Breast epithelium (tissue), 3 donors: ENCODE data around the gene CPB2.

Experiments
- POLR2A ChIP-seq: fragments of 450-650 bp; IDR thresholded peaks from one replicate; pipeline ENCODE4 v1.6.1; 2016; ENCODE audit warnings: antibody characterized with exemption, mild to moderate bottlenecking, moderate library complexity
- TF ChIP-seq, protein P1 (sequence below), 3 donors: fragments of 450-650 bp; IDR thresholded peaks; one replicate each; pipeline ENCODE4 v1.5.1; 2016 to 2017; ENCODE audit warnings: antibody characterized with exemption in 3 of 3, mild to moderate bottlenecking in 3 of 3, moderate library complexity in 3 of 3

DNA sequence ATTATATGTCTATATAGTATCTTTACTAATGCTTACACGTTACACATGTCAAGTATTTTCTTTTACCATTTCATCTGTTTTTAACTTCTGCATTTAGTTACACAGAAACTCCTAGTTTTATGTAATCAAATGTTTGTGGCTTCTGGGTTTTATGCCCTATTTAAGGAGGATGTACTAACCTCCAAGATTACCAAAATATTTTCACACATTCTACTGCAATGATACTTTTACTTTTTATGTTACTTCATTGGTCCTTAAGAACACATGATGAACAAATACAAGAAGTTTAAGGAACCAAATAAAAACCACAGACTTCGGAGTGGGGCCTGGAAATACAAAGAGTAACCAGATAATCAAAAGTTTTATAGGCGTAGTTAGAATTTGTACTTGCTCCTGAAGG is 89.5 kb downstream of the CPB2 start:
- TF ChIP-seq, protein P1, sequence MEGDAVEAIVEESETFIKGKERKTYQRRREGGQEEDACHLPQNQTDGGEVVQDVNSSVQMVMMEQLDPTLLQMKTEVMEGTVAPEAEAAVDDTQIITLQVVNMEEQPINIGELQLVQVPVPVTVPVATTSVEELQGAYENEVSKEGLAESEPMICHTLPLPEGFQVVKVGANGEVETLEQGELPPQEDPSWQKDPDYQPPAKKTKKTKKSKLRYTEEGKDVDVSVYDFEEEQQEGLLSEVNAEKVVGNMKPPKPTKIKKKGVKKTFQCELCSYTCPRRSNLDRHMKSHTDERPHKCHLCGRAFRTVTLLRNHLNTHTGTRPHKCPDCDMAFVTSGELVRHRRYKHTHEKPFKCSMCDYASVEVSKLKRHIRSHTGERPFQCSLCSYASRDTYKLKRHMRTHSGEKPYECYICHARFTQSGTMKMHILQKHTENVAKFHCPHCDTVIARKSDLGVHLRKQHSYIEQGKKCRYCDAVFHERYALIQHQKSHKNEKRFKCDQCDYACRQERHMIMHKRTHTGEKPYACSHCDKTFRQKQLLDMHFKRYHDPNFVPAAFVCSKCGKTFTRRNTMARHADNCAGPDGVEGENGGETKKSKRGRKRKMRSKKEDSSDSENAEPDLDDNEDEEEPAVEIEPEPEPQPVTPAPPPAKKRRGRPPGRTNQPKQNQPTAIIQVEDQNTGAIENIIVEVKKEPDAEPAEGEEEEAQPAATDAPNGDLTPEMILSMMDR (IDR thresholded peaks at IDR 0.05): no peak
- no peak for TF ChIP-seq POLR2A
